HL-60/S4 treated with phorbol 12-myristate 13-acetate at 8.2 ng/mL for 4 days and 3 days (cell line): ENCODE measurements around the gene CTNNBIP1.

Source experiments
- in situ Hi-C: fragments of 300-500 bp; cut with MboI; formaldehyde crosslinking; loops from 2 replicates; pipeline ENCODE4 v1.15.0; 2022; ENCODE audit warnings: low sequenced_read_pairs

The CTNNBIP1 gene

DNA sequence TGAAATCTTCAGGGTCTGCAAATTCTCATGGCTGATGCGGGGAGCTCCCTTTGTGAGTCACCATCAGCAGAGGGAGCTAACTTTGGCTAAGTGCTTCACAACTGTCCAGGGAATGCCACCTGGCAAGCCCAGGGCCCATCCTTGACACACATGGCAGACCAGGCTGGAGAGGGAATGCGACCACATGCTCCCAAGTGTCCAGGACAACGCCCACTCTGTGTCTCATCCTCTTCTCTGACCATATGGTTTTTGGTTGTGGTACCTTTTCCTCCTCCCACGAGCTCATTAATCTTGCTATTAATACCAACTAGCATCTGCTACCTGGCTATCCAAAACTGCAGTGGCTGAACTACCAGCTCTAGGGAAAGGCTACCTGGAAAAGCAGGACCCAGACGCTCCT is 49.2 kb downstream of the CTNNBIP1 start:
- in situ Hi-C loops: loop anchor here (10.0 to 25.0 kb wide), 2 partner anchors 76 to 249 kb away; no protein-coding TSS in a partner anchor

DNA sequence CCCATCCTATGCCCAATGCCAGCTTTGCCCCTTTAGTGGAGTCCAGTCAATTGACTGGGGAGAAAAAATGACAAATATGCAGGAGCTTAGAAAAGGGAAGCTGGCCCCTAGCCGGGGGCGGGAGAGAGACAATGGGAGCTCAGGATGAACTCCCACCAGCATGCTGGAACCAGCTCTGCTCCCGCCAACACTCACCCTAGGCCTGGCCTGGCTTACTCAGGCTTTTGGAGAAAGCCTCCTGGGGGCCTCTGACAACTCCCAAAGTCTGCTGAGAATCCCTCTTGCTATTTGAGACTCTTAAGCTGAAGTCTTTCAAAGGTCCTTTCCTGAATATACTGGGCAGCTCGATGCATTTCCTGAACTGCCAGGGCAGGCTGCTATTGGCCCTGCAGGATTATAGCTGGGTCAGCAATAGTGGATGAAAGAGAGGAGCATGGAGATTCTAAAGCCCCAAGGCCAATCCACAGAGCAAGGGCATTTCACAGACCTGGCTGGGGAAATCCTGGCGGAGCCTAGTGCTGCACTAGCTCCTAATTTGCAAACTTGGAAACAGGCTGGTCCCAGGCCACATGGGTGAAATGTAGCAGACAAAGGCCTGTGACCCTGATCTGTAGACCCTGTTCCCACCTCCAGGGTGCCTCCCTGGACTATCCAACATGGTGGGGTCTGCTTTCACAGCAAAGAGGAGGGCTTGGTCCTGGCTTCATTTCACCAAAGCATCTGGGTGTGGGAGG is 50.6 kb downstream of the CTNNBIP1 start:
- in situ Hi-C loops: loop anchor here (10.0 to 25.0 kb wide), 2 partner anchors 75 to 247 kb away; no protein-coding TSS in a partner anchor

DNA sequence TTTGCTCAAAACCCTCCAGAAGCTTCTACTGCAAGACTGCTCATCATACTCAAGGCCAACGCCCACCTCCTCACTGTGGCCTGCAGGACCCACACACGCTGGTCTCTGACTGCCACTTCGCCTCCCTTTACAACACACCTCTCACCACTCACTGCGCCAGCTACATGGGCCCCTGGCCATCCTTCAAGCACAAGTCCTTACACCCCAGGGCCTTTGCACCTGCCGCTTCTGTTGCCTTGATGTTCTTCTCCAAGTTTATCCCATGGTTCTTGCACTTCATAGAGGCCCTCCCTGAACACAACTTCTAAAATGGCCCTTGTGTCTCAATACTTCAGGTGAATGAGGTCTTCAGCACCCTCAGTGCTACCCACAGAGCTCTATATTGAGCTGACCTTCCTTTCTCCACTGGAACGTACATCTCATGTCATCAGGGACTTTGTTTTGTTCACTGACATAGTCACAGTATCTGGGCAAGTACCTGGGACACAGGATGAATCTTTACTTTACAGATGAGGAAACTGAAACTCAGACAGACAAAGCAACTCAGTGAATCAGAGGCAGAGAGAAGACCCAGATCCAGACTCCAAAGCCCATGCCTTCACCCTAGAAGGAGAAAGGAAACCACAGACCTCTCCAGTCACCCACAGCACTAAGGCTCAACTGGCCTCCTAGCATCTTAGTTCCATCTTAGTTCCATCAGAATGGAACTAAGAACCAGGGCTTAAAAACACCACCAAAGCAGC is 51.6 kb downstream of the CTNNBIP1 start:
- in situ Hi-C loops: loop anchor here (25.0 kb wide), 1 partner anchor 246 kb away; no protein-coding TSS in a partner anchor

DNA sequence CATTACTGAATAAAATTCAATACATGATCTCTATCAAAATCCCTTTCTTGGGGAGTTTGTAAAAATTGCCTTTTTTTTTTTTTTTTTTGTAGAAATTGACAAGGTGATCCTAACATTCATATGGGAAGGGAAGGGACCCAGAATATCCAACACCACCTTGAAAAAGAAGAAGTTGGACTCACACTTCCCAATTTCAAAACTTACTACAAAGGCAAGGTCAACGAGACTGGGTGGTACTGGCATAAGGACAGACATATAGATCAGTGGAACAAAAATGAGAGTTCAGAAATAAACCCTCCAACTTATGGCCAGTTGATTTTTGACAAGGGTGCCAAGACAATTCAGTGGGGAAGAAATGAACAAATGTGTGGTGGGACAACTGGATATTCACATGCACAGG is 54.9 kb downstream of the CTNNBIP1 start:
- in situ Hi-C loops: loop anchor here (25.0 kb wide), 1 partner anchor 243 kb away; no protein-coding TSS in a partner anchor

DNA sequence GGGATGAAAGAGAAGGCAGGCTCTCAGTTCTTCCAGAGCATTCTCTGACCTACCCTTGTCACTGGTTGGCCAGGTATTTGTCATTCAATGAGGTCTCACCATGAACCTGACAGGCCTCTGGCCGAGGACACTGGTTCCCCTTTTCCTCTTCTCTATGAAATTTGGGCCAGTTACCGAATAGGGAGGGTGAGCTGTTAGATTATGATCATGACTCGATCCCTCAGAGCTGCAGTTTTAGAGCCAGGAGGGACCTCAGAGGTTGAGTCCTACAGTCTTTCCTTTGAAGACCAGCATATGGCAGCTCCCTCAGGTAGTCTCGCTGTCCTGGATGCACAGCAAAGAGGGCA is 56.8 kb downstream of the CTNNBIP1 start:
- in situ Hi-C loops: loop anchor here (25.0 kb wide), 1 partner anchor 241 kb away; no protein-coding TSS in a partner anchor

DNA sequence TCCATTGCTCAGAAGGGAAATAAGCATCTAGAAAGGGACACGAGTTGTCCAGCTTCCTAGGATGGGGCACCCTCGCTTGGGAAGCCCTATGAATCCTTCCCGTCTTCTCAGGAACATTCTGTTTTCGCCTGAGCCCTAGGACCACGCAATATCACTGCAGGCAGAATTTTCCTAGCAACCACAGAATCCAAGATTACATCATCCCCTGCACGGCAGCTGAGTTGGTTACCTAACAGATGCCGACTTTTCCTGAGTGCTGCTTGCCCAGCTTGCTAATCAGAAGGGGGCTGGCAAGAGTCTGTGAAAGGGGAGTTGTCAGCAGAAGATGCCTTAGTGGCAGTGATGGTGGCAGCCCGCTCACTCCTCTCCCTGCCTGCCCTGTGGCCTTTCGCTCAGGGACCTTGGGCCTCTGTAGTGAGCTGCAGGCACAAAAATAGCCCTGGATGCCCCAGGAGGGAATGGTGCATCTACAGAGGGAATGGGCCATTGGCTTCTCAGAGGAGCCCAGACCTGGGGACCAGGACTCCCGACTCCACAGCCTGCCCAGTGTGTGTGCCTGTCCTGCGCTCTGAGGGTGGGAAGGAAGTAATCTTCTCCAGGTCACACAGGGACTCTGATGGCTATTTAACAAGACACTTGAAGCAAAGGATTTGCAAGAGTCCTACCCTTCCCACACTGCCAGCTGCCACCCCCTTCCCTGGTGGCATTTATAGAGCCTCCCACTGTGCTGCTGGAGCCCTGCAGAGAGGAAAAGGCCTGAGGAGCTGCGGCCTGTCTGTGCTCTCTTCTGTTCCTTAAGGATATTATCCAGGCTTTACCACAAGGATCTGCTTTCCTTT is 57.4 kb downstream of the CTNNBIP1 start:
- in situ Hi-C loops: loop anchor here (25.0 kb wide), 1 partner anchor 240 kb away; no protein-coding TSS in a partner anchor

DNA sequence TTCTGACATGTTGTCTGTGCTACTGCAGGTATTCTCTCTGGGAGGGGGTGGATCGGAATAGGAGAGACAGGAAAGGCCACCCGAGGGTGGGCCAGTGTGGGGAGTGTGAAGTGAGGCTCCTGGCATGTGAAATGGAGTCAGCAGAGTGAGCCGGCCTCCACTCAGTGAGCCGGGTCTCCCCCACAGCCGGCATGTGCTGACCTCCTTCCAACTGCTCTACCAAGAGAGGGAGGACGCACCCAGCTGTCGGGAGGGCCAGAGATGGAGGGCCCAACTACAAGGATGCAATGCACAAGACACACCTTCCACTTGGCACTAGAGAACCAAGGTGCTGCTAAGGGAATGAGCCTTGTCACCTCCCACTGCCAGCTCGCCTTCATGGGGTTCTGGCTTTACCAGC is 58.1 kb downstream of the CTNNBIP1 start:
- in situ Hi-C loops: loop anchor here (25.0 kb wide), 1 partner anchor 240 kb away; no protein-coding TSS in a partner anchor

DNA sequence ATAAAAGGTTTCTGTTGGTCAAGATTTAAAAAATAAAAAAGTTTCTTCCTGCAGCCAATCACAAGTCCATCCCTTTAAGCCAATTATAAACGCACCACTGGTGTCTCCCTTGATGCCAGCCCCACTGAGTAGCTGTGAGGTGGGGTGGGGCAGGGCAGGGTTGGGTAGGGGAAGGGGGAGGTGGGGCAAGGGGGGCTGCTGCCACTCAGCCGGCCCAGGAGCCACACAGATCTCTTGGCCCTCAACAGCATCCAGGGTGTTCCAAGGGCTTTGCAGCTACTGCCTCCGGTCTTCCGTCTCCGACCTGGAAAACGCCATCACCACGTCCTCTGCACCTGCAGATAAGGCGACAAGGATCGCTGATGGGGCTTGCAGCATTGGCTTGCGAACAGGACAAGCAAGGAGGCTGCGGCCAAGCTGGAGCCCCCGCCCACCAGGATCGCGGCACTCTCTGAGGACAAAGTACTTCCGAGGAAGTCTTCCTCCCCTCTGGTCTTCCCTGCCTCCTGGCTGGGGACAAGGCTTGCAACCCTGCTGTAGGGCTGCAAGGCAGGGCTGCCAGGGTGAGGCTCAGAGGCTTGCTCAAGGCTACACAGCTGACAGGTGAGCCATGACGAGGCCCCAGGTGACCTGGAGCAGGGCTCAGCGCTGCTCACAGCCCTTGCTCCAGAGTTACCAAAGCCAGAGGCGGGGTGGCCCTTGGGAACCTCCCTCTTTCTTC is 59.5 kb downstream of the CTNNBIP1 start:
- in situ Hi-C loops: loop anchor here (25.0 kb wide), 1 partner anchor 238 kb away; no protein-coding TSS in a partner anchor

DNA sequence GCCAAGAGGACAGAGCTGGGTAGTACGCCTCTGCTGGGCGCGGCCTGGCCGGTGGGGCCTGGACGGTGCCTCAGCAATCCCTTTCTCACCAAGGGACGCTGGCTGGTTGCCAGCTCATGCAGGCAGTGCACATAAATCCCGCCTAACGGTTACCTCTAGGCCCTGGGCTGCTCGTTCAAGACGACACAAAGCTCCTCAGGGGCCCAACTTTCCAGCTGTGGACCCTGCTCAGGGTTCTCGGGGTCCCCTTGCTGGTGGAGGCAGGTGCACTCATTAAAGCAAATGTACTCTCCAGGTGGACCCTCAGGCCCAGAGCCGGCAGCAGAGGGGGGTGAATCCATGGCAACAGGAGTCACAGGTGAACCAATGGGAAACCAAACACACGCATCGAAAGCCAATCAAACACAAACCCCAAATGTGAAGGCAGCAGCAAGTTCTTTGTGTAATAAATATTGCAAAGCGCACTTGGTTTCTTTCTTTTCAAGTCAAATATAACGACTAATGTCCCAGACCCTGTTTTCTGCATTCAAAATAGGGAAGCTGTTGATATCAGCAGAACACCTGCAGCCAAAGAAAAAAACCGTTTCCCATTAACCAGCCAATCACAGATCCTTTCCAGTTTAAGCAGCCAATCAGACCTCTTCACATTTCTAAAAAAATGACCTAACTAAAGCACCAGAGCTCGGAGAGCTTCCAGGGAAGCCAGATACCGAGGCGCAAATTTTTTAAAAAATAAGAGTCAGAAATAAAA is 60.2 kb downstream of the CTNNBIP1 start:
- in situ Hi-C loops: loop anchor here (25.0 kb wide), 1 partner anchor 238 kb away; no protein-coding TSS in a partner anchor

DNA sequence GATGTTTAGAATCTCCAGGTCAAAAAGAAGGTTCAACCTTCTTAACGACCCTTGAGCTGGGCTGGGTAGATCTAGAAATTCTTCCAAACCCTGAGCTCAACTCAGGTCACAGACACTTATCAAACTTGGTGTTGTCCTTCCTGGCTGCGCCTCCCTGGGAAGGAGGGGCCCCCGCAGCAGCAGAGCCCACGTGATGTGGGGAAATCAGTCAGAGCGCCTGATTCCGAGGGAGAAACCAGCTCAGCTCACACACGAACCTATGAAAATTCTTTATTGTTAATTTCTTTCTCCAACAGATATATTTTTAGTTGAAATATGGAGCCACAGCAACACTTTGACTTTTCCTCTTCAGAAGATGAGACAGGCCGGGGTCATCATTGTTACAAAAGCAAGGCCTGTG is 62.0 kb downstream of the CTNNBIP1 start:
- in situ Hi-C loops: no loop called here

DNA sequence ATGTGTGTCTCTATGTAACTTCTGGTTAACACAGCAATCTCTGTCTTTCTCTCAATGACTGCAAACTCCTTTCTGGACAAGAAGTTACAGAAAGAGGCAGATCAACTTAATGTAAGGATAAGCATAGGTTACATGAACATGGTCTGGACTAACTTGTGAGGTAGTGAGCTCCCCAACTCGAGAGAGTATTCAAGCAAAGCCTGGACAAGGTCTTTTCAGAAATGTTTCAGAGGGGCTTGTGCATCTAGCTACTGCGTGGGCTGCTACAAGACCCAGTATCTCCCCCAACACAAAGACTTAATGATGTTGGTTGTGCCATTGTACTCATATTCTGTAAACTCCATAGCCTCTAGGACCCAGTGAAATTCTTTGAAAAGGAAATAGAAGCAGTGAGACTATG is 62.8 kb downstream of the CTNNBIP1 start:
- in situ Hi-C loops: no loop called here

DNA sequence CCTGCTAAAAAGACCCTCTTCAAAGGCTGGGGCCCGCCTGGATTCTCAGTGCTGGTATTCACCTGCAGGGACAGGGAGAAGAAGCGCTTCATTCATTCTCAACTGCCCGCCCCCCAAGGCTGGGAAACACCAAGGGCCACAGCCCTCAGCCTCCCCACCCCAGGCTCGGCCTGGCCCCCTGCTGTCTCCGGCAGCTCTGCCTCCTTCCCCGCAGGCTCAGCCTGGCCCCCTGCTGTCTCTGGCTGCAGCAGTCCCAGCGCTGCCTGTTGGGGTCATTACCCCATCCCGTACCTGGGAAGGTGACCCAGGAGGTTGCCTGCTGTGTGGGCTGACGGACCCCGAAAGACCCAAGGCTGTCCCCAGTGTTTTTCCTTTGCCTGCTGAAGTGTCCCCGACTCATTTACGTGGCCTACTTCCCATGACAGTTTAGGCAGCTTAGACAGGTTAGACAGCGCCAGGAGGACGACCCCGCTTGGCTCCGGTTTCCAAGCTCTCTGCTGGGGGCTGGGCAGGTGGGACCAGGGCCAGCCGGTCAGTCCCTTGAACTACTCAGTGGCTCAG is 63.4 kb downstream of the CTNNBIP1 start:
- in situ Hi-C loops: no loop called here

DNA sequence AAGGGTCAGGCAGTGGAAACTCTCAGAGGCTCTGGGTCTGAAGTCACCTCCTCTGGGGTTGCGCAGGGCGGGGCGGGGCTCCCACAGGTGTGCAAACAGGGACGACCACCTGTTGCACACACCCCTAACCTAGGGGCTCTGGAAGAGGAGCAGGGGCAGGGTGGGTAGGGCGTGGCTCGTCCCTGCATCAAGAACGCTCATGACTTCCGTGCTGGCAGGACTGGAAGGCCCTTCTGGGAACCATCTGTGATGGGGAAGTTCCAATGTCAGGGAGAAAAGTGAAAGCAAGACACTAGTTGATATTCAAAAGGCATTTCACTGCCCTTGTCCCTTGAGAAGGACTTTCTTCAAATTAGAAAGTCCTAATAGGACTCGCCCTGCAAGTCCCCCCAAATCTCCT is 64.2 kb downstream of the CTNNBIP1 start:
- in situ Hi-C loops: no loop called here

DNA sequence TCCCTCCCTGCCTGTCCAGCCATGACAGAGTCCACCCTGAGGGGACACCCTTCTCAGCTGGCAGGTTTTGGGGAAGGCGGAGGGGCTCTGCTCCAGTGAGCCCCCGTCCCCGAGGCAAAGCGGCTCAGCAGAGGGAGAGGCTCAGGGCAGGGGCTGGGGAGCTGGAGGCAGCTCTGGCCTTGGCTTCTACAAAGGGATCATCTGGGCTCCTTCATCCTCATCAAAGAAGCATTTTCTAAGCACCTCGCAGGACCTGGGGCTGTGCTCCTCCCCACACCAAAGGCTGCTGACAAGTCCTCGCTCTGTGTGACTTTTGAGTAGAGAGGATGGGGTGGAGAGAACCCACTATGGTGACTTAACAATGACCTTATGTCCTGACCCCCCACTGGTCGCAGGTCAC is 65.3 kb downstream of the CTNNBIP1 start:
- in situ Hi-C loops: no loop called here

DNA sequence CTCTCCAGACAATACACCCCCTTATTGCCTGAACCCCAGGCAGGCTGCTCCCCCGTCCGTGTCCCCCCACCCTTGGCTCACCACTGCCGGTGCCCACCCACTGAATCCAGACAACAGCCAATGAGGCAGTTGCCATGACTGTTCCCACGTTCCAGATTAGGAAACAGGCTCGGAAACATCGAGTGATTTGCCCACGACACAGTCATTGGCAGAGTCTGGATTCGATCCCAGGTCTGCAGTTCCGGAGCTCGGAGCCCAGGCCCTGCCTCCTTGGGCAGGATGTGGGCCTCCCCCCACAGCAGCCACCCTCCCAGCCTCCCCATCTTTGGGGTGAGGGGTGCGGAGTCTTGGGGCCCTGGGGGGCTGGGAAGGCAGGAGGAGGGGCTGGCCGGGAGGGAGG is 66.0 kb downstream of the CTNNBIP1 start:
- in situ Hi-C loops: no loop called here

DNA sequence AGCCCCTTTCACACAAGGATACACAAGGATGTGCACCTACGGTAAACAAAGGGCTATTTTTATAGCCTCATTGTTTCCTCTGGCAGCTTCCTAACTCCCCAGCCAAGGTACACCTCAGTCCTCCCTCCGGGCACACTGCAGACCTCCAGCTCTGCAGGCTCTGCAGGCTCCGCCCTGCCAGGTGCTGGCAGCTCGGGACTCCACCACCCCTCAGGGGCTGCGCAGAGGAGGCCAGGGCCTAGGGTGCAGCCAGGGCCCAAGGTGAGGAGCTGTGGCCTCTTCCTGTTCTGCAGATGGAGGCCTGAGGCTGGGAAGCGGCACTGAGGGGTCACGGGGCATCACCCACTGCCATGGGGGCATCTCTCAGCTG is 66.5 kb downstream of the CTNNBIP1 start:
- in situ Hi-C loops: no loop called here

DNA sequence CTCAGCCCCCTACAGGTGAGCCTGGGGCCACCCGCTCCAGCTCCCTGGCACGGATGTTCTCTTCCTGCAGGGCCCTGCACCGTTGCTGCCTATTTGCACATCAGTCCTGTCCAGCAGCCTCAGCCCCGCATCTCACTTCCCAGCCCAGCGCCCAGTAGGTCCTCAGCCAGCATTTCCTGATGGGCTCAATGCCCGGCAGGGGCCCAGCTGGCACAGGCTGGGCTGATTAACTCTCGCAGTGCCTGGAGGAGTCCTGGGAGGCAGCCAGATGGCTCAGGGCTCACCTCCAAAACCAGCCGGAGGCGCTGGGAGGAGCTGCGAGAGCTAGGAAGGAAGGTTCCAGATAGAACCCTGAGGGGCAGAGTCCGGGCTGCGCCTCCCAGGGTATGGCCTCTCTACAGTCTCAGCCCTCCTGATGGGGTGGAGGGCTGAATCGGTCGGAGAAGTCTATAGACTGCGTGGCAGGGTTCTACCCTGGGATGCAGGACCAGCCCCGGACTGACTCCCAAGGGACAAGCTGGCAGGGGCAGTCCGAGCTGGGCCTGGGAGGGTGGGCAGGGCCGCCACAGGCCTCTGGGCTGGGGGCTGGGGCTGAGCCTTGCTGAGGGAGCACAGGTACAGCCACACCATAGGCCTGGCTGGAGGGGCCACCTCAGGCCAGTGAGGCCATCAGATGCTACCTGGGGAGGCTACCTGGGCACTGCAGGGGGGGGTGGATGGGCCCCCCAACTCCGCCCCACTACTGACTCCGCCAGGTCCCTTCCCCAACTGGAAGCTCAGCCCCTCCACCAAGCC is 67.1 kb downstream of the CTNNBIP1 start:
- in situ Hi-C loops: no loop called here

DNA sequence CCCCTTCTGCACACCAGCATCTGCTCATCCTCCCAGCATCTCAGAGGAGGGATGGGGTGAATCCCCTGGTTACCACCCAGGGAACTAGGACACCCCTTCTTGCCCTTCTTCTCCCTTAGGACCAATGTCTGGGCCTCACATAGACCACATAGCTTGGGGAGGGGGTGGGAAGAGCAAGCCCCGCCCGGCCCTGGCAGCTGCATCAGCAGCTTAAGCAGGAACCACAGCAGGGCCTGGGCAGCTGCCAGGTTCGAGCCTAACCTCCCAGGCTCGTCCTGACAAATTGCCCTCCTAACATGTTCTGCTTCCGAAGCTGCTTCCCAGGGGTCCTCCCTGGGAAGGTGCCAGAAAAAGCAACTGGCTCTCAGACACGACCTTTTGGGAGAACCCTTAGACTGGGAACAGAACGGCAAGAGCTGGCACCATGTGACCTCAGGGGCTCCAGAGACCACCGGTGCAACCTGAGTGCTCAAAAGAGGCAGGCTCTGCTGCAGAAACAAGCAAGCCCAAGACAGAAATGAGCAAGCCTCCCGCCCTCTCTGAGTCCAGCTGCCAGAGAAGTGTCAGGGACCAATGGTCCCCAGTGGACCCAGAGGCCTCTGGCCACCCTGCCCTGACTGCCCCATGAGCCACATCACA is 67.9 kb downstream of the CTNNBIP1 start:
- in situ Hi-C loops: no loop called here
